KBM-7 (cell line): ENCODE results near the gene LDLRAD4.
A peak's percentile ranks its signal among the peaks of the same experiment; 100 is the strongest.

Experiments used
- DNase-seq: peaks from one replicate; pipeline ENCODE4 v3.0.0-alpha.2; 2015
- in situ Hi-C: fragments of 300-500 bp; cut with MboI; formaldehyde crosslinking; loops from 2 replicates; pipeline ENCODE4 v1.14.3; 2020; ENCODE audit warnings: low sequenced_read_pairs, low pct_unique_long_range_greater_than_20kb, mixed read lengths

Gene LDLRAD4

DNA sequence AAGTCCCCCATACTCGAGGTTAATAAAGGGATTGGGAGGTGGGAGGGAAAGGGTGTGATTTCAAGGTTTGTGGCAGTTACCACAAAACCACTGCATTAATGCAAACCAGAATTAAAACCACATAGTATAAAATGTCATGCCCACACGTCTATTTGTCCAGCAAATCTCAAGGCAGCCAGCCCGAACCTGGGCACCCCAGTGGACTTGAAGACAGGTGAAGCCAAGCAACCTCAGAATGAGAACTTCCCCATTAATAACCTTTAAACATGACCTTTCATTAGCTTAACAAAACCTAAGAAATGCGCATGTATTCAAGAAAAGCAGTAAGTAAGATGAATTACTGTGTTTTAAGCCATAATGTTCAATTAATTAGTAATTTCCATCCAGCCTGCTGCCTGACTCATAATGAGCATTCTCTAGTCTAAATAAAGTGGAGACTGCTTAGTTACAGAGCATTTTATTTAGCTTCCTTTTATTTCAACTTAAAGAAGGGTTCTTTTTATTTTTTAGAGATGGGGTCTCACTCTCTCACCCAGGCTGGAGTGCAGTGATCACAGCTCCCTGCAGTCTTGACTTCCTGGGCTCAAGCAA, 278.2 kb downstream of the LDLRAD4 start:
- in situ Hi-C loops, result no loop called here

DNA sequence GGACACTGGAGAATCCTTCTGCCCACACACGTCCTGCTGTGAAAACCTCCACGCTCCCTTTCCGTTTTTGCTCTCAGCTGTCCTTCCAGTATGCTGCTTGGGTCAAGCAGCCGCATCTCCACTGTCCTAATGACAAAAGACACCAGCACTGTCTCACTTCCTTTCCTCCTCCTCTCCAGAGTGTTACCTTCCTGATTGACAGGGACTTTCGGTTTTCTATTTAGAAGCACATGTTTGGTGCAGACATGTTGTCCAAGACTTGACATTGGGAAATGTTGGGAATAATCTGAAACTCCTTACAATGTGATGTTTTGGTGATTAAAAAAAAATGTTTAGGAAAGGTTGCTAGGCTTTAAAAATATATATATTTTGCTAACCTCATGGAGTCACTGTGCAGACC, 281.2 kb downstream of the LDLRAD4 start:
- DNase-seq, result no peak
- in situ Hi-C loops, result no loop called here

More for the DNA sequence above, 278.2 kb downstream of the LDLRAD4 start:
- no peak for DNase-seq

DNA sequence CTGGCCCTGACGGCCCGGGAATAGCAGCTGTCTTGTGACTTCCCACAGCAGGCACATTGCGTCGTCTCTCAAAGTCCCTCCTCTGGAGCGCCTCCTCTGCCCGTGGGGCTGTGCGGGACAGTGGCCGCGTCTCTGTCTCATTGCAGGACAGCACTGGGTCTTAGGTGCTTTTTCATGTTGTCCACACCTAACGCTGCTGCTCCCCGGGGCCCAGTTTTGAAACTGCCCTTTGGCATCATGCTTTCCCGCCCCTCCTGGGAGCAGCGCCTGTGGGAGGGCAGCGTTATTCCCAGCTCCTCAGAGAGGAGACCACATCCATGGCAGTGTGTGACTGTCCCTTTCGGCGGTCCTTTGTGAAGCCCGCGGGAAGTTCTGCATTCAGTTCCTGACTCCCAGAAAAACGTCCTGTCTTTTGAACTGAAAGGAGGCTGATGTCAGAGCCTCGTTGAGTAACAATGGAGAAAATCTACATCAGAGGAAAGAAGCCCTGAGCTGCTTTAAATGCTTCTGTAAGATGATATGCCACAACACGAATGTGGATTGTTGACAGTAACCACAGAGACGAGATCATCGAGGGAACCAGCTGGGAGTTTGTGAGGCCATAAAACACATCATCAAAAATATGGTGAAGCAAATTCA, 281.8 kb downstream of the LDLRAD4 start:
- DNase-seq, result peak; percentile 37
- in situ Hi-C loops, result no loop called here

DNA sequence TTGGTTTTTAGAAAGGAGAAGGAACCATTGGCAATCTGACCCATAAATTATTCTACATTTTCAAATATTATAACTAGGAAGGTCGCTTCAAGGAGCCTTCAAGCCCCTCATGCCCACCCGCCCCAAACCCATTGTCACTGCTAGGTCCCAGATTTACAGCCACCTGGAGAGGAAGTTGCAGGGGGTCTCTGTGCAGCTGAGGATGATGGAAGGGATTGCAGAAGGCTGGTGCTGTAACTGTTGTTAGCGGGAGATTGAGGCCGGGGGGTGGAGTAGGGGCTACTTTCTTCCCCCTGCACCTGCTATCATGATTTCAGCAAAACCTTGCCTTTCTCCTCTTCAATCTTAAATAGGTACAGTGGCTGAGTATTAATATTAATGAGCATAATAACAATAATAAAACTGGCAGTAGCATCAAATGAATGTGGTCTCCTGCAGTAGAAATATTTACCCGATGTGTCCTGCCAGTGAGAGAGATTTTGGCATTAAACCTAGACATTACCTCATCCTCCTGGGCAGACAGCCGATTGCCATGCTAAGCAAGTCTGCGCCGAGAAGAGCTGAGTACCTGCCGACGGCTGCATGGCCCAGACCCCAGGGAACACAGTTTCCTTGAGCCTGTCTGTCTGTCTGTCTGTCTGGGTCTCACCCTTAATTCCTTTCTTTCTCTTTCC, 282.4 kb downstream of the LDLRAD4 start:
- in situ Hi-C loops, result no loop called here
- DNase-seq, result no peak

DNA sequence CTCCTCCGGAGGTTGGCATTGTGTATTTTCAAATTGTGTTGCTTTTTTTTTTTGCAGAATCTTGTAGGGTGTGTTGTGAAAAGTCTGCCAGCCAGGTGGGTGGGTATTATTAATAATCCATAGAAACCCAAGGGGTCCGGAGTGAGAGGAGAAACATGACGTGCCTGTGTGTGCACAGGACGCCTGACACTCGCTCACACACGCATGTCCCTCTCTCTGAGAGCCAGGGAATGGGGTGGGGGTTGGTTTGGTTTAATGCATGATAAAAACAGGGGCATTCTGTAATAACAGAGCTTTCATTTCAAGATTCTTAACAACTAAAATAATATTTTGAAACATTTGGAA, 283.0 kb downstream of the LDLRAD4 start:
- no peak for DNase-seq
- in situ Hi-C loops, result no loop called here

DNA sequence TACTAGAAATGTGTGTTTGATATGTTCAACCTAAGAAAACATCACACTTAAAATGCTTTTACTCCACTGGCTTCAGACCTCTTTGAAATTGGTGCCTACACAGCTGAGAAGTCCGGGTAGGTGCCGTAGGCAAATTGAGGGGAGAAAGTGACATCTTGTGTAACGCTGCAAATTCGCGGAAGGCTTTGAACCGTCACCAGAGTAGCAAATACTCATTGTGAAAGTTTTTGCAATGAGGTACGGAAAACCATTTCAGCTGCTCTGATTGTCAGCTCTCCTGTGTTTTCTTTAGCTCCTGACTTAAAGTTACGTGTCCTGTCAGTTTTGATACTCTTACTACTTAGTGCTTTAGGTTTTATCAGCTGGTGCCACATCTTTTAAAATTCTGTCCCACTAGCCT, 283.3 kb downstream of the LDLRAD4 start:
- no peak for DNase-seq
- in situ Hi-C loops, result no loop called here

DNA sequence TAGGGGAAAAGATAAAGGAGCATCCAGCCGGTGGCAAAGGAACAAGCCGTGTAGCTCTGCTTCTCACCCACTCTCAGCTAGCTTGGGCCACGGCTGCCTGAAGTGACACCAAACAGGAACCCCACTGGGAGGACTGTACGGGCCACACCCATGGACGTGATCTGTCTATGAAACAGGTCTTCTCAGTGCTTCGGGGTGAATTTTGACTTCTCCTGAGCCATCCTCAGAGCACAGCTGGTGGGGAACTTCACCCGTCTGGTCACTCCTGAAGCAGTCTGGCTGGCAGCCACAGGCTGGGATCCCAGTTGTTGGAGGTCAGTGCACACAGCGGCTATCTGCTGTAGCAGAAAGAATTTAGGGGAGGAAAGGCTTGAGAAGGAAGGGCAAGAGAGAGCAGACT, 284.0 kb downstream of the LDLRAD4 start:
- DNase-seq, result no peak
- in situ Hi-C loops, result no loop called here

DNA sequence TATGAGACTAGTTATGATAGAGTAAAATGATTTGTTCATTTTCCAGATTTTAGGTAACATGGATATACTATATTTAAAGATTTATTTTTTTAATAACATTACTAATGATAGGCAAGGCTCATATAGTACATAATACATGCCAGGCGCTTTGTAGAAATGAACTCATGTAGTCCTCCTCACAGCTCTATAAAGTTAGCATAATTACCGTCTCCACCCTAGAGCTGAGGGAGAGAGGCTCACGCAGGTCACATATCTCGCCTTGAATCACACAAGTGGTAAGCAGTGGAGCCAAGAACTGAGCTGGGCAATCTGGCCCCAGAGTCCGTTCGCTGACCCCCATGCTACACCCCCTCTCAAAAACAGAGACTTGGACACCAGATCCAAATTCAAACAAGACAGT, 285.3 kb downstream of the LDLRAD4 start:
- DNase-seq, result no peak

DNA sequence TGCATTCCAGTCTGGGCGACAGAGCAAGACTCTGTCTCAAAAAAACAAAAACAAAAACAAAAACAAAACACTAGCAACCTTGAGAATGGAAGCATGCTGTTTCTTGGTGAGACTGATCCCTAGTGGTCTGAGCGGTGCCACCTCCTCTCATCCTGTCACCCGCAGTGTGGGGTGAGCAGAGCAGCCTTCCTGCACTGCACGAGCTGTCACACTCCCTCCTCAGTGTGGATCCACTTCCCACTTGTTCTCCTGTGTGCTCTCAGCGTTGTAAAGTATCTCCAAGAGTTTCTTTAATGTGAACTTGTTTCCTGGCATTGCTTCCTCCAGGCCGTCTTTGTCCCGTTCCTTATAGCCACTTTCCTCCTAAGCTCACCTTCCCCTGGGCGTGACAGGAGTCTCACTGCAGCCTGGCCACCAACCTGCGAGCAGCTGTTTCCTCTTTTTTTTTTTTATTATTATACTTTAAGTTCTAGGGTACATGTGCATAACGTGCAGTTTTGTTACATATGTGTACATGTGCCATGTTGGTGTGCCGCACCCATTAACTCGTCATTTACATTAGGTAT, 287.3 kb downstream of the LDLRAD4 start:
- DNase-seq, result no peak
- in situ Hi-C loops, result no loop called here

More for the DNA sequence above, 285.3 kb downstream of the LDLRAD4 start:
- in situ Hi-C loops, result no loop called here

DNA sequence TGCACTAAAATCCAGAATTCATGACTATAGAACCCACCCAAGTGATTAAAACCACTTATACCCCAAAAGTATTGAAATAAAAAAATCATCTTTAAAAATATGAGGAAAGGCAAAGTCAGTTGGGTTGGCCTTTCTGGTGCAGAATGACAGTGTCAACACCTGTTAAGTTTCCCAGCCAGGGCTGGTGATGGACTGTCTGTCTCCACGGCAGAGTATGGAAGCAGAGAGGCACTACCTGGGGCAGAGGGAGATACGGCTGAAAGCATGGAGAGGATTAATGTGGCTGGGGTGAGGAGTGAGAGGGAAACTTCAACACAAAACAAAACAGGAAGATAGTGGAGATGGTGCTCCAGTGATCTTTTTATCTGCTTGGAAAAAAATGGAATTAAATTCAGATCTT, 292.0 kb downstream of the LDLRAD4 start:
- in situ Hi-C loops, result no loop called here

DNA sequence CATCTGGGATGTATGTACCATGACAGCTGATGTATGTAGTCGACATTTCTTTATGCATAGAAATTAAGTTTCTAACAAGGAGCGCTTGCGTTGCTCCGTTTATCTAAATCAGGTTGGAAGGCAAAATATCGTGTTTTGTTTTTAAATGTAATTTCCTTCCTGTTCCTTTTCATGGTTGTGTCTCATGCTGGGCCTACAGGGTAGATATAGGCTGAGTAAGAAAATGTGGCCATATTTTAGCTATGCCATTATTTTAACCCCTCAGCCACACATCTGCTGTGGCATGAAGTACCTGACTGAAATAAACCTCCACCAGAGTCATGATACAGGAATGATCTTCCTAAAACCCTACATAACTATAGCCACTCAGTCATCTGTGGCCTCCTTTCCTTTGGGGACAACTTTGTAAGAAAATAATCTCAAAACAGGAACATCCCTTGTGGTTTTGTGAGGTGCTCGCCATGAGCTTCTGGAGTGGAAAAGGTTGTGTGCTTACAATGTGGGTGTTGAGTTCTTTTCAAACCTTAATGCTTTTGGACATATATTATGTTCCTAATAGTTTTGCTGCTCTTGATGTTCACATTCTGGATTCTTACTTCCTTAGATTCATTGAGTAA, 293.5 kb downstream of the LDLRAD4 start:
- in situ Hi-C loops, result no loop called here
- peak; percentile 73 for DNase-seq

More for the DNA sequence above, 292.0 kb downstream of the LDLRAD4 start:
- DNase-seq, result no peak

DNA sequence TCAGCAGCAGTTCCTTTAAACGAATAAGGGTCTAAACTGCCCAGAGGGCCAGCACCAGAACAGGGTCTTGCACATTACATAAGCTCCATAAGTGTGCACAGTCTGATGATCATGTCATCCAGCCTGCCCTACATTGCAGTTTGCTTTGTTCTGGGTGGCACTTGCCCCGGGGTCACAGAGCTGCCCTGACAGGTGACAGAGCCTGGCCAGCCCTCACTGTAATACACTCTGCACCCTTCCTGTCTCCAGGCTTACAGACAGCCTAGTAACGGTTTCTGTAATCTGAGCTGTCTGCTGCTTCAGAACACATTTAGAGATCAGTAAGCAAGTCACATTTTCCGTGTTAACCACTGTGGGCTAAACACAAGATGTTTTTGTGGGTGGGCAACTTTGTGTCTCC, 294.5 kb downstream of the LDLRAD4 start:
- DNase-seq, result peak; percentile 64
- in situ Hi-C loops, result no loop called here

DNA sequence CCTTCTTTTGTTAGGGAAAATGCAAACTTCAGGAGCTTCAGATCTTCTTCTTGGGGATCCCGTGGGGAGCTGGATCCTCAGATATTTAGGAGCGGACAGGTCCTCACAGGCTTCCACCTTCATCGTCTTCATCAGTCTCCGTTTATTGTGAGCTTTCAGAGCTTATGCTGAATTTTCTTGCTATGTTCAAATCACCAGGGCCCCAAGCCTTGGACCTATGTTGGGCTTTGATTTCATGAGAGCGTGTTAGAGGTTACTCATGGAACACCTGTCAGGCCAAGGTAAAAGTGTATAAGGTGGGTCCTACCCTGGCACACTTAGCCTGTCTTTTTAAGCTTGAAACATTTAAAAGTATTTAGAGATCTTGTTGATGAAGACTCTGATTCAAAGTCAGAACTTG, 294.9 kb downstream of the LDLRAD4 start:
- DNase-seq, result no peak
- in situ Hi-C loops, result no loop called here

DNA sequence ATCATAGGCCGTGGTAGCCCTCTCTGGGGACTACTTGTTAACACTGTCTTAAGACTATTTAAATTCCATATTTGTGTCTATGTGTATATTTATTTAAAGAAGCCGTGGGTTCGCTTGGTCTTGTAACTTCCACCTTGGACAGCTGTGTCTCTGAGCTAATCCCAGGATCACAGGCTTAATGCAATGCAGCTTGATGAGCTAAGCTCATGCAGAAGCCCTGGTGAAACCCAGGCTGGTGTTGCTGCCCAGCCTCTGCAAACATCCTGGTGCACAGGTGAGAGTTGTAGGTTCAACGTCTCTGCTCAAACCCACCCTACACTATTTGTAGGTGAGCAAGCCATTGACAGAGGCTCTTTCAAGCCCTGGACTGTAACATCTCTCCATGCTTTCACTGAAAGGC, 296.0 kb downstream of the LDLRAD4 start:
- no peak for DNase-seq
- in situ Hi-C loops, result no loop called here

DNA sequence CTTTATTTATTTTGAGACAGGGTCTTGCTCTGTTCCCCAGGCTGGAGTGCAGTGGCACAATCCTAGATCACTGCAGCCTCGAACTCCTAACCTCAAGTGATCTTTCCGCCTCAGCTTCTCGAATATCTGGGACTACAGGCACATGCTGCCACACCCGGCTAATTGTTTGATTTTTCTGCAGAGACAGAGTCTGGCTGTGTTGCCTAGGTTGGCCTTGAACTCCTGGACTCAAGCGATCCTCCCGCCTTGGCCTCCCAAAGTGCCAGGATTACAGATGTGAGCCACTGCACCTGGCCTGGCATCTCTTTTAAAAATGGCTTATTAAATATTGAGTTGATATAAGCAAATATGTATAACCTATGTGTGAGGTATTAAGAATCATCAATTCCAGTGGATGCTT, 298.3 kb downstream of the LDLRAD4 start:
- no peak for DNase-seq
- in situ Hi-C loops, result no loop called here

DNA sequence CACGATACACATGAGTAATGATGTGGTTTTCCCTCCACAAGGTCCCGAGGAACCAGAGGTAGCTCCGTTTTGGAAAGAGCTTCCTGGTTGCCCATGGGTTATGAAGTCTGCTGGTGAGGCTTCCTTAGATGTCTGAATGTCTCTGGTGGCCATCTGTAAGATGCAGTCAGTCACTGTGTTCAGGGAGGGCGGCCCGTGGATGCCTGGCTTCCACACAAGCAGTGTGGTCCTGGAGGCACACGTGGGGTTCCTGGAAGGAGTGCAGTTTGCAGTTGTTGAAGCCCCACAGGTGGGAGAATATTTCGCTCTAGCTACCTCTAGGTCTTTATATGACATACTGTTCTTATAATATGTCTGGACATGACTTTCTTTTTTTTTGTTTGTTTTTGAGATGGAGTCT, 298.8 kb downstream of the LDLRAD4 start:
- in situ Hi-C loops, result no loop called here
- no peak for DNase-seq

DNA sequence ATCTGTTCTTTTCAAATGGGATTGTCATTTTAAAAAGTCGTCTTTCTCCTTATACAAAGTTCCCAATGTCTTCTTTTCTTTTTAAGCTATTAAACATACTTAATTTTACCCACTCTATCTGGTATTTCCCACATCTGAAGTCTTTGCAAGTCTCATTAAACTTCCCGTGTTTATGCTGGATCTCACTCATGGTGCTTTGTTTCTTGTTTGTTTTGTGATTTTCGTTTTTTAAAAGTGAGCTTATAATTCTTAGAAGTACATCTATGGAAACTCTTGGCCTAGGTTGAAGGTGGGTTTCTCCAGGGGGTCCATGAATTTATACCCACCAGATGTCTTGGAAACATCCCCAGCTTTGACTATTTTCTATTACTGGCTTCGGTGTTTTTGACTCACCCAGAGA, 299.8 kb downstream of the LDLRAD4 start:
- in situ Hi-C loops, result no loop called here

DNA sequence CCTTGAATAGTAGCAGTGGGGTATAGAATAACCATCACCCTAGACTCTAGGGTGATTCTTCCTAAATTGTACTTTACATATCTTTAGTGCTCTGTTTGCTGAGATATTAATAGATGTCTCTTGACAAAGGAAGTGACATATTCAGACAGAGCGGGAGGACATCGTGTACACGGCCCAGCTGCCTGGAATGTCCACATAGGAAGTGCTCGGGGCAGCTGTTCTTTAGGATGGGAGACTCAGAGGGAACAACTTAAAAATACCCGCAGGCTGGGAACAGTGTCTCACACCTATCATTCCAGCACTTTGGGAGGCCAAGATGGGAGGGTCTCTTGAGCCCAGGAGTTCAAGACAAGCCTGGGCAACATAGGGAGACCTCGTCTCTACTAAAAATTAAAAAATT, 301.7 kb downstream of the LDLRAD4 start:
- in situ Hi-C loops, result no loop called here
- no peak for DNase-seq

More for the DNA sequence above, 299.8 kb downstream of the LDLRAD4 start:
- no peak for DNase-seq

DNA sequence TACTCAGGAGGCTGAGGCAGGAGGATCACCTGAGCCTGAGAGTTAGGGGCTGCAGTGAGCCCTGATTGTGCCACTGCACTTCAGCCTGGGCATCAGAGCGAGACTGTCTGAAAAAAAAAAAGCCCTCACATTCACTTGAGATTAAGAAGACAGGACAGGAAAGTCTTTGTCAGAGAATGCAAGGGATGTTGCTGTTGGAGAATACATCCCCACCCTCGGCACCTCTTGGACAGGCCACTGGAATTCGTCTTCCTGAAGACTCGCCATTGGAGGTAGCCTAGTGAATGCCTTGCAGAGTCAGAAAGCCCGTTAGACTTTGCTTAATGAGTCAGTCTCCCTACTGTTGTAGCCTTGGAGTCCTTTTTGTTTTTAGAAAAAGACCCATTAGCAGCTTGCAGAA, 302.2 kb downstream of the LDLRAD4 start:
- in situ Hi-C loops, result no loop called here
- DNase-seq, result no peak

DNA sequence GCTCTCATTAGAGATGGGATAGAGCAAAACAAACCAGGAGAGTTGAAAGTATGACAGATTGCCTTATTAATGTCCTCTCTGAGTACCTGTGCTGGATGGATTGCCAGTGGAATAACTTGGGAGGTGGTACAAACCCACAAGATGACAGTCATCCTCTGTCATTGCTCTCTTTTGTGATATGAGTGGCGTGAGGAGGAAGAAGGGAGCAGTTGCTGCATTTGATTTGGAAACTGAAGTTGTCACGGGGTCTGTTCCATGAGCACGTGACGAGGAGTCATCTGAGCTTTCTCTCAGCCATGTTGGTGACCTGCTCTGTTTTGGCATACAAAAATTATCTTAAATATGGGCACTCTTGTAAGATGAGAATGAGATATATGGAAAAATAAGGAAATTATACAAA, 302.9 kb downstream of the LDLRAD4 start:
- no peak for DNase-seq
- in situ Hi-C loops, result no loop called here
